CD4-positive, alpha-beta T cell (primary cell): ENCODE results near the gene PPARG. TPM values are rescaled to one million over a fixed set of nuclear protein-coding genes. Genes with fewer than 3 reads are reported as not detected.
A peak's percentile ranks its signal among the peaks of the same experiment; 100 is the strongest.

Experiments used
- ATAC-seq: fragments of 200-7000 bp; cut with Tn5 transposase; one replicate; pipeline ENCODE4 v1.10.0; 2022; ENCODE audit warnings: mild to moderate bottlenecking; ENCODE audit not compliant: poor library complexity
- CTCF ChIA-PET: fragments of 350-600 bp; sonication (Branson Sonifier 250); formaldehyde crosslinking; loops from one replicate; lab custom pipeline; 2021; ENCODE audit warnings: antibody characterized with exemption, inconsistent platforms; lab: Charles Lee
- POLR2A ChIA-PET: fragments of 350-600 bp; sonication (Branson Sonifier 250); formaldehyde crosslinking; loops from one replicate; lab custom pipeline; 2021; ENCODE audit warnings: antibody characterized with exemption, inconsistent platforms; lab: Charles Lee
- DNase-seq, 14 experiments: peaks; one replicate each; pipeline ENCODE4 v3.0.0-alpha.2; 2013 to 2020; ENCODE audit warnings: mixed read lengths in 2 of 14
- H3K27ac ChIP-seq, 2 donors: one replicate each; pipeline versions ENCODE4 v1.5.1 to v1.7.0; 2013; ENCODE audit warnings: low read length in 2 of 2, low read depth in 1 of 2, mild to moderate bottlenecking in 1 of 2
- H3K27me3 ChIP-seq, 2 experiments: 1 replicate in 1 of 2; 2 replicates in 1 of 2; pipeline versions ENCODE4 v1.6.1 to v1.7.0; 2013; ENCODE audit warnings: low read length in 2 of 2, control low read depth in 1 of 2, mild to moderate bottlenecking in 1 of 2, moderate library complexity in 1 of 2; ENCODE audit not compliant: insufficient read depth in 2 of 2, control insufficient read depth in 1 of 2
- H3K36me3 ChIP-seq: one replicate; pipeline ENCODE4 v1.6.1; 2013; ENCODE audit warnings: low read length, control low read depth; ENCODE audit not compliant: insufficient read depth
- H3K4me1 ChIP-seq: one replicate; pipeline ENCODE4 v1.6.1; 2013; ENCODE audit warnings: low read length, control low read depth; ENCODE audit not compliant: insufficient read depth
- H3K4me3 ChIP-seq: one replicate; pipeline ENCODE4 v1.5.1; 2013; ENCODE audit warnings: mild to moderate bottlenecking, low read length, moderate library complexity
- H3K9me3 ChIP-seq, 2 experiments: 1 replicate in 1 of 2; 2 replicates in 1 of 2; pipeline versions ENCODE4 v1.6.1 to v1.7.0; 2013; ENCODE audit warnings: low read length in 2 of 2, mild to moderate bottlenecking in 2 of 2, control low read depth in 1 of 2, moderate library complexity in 1 of 2; ENCODE audit not compliant: control insufficient read depth in 1 of 2, insufficient read depth in 1 of 2
- H3K27ac Mint-ChIP-seq: one replicate; pipeline ENCODE4 v1.8.0; 2020; ENCODE audit warnings: mixed read lengths
- H3K27me3 Mint-ChIP-seq: one replicate; pipeline ENCODE4 v1.8.0; 2021; ENCODE audit warnings: mixed read lengths
- H3K36me3 Mint-ChIP-seq: one replicate; pipeline ENCODE4 v1.8.0; 2021; ENCODE audit warnings: low read depth, mixed read lengths
- H3K4me1 Mint-ChIP-seq: one replicate; pipeline ENCODE4 v1.8.0; 2021; ENCODE audit warnings: low read depth, mixed read lengths
- H3K4me3 Mint-ChIP-seq: one replicate; pipeline ENCODE4 v1.8.0; 2020; ENCODE audit warnings: mild to moderate bottlenecking, mixed read lengths
- H3K9me3 Mint-ChIP-seq: one replicate; pipeline ENCODE4 v1.8.0; 2020; ENCODE audit warnings: mixed read lengths
- CTCF ChIP-seq: fragments of 200-600 bp; IDR thresholded peaks from one replicate; pipeline ENCODE4 v1.8.0; 2022; ENCODE audit warnings: antibody characterized with exemption, mild to moderate bottlenecking
- intact Hi-C, 2 experiments: fragments of 100-400 bp; cut with DNase I in 1 of 2; cut with micrococcal nuclease in 1 of 2; formaldehyde crosslinking; loops; one replicate each; pipeline versions ENCODE4 v1.15.1 to v1.9.0; 2023 to 2025; cut with DNase I, micrococcal nuclease
- total RNA-seq, 174 experiments: library from RNA in 2 of 174; stranded (reverse) in 2 of 174; gene quantifications; one replicate each; pipeline ENCODE4 v1.2.3 and lab custom pipeline; 2021 to 2026

PPARG gene
- total RNA-seq, 2 experiments from 2014 or later: 0.27 to 0.75 TPM

GRCh38 chr3:12325586-12326515, 37.0 kb downstream of the PPARG start:
- no peaks in the 10 kb centered on the region for H3K9me3 ChIP-seq
- no peaks in the 10 kb centered on the region for H3K4me1 Mint-ChIP-seq
- H3K4me3 Mint-ChIP-seq: no peak overlapping the region
- peaks cover 21% of the 10 kb centered on the region for H3K27me3 Mint-ChIP-seq
- no peak for ATAC-seq
- CTCF ChIA-PET: no interaction called here
- TF ChIP-seq CTCF: no peak
- no peak overlapping the region for H3K27ac Mint-ChIP-seq
- no peaks in the 10 kb centered on the region for H3K36me3 ChIP-seq
- H3K27ac ChIP-seq: no peak overlapping the region
- no peak overlapping the region for H3K4me3 ChIP-seq
- intact Hi-C loops: no loop called here
- H3K4me1 ChIP-seq: no peaks in the 10 kb centered on the region
- H3K36me3 Mint-ChIP-seq: no peaks in the 10 kb centered on the region
- peak in 2 of 14 experiments; percentile 15 to 28 for DNase-seq
- H3K9me3 Mint-ChIP-seq: no peaks in the 10 kb centered on the region
- no peaks in the 10 kb centered on the region for H3K27me3 ChIP-seq
- POLR2A ChIA-PET: no interaction called here

- CTCF ChIA-PET: no interaction called here
- intact Hi-C loops: no loop called here
- peaks cover 21% of the 10 kb centered on the region for H3K27me3 Mint-ChIP-seq
- TF ChIP-seq CTCF: no peak
- H3K36me3 ChIP-seq: no peaks in the 10 kb centered on the region
- ATAC-seq (no peak), DNase-seq (no peak)
- POLR2A ChIA-PET: no interaction called here
- H3K4me1 Mint-ChIP-seq: no peaks in the 10 kb centered on the region
- no peaks in the 10 kb centered on the region for H3K4me1 ChIP-seq
- no peaks in the 10 kb centered on the region for H3K9me3 Mint-ChIP-seq
- no peaks in the 10 kb centered on the region for H3K36me3 Mint-ChIP-seq
- no peak overlapping the region for H3K4me3 Mint-ChIP-seq
- no peaks in the 10 kb centered on the region for H3K27me3 ChIP-seq
- no peak overlapping the region for H3K27ac ChIP-seq
- H3K27ac Mint-ChIP-seq: no peak overlapping the region
- no peak overlapping the region for H3K4me3 ChIP-seq
- H3K9me3 ChIP-seq: no peaks in the 10 kb centered on the region
Measured at GRCh38 chr3:12327021-12327420, 38.2 kb downstream of the PPARG start.

GRCh38 chr3:12328132-12328836, 39.4 kb downstream of the PPARG start:
- no peaks in the 10 kb centered on the region for H3K4me1 ChIP-seq
- H3K27ac ChIP-seq: no peak overlapping the region

More at GRCh38 chr3:12328132-12328836, 39.4 kb downstream of the PPARG start:
- Mint-ChIP-seq H3K27ac (no peak overlapping the region), H3K9me3 (no peaks in the 10 kb centered on the region), H3K27me3 (peaks cover 17% of the 10 kb centered on the region), H3K4me3 (no peak overlapping the region), H3K4me1 (no peaks in the 10 kb centered on the region), H3K36me3 (no peaks in the 10 kb centered on the region)
- Histone ChIP-seq H3K4me3 (no peak overlapping the region), H3K9me3 (no peaks in the 10 kb centered on the region), H3K36me3 (no peaks in the 10 kb centered on the region), H3K27me3 (no peaks in the 10 kb centered on the region)
- ChIA-PET CTCF (no interaction called here), POLR2A (no interaction called here)
- DNase-seq (no peak), ATAC-seq (no peak)
- TF ChIP-seq CTCF: no peak
- intact Hi-C loops: no loop called here
